GM13977 (cell line): ENCODE data around the gene PLVAP.

Experiments used
- DNase-seq: peaks from one replicate; pipeline ENCODE4 v3.0.0; 2012; ENCODE audit warnings: low spot score
- CTCF ChIP-seq: IDR thresholded peaks from 2 replicates; pipeline ENCODE4 v1.5.1; 2012; ENCODE audit warnings: mild to moderate bottlenecking, control low read depth; ENCODE audit not compliant: insufficient read depth; ENCODE audit errors: extremely low read depth, missing control alignments
- in situ Hi-C: fragments of 300-500 bp; cut with MboI; formaldehyde crosslinking; loops from one replicate; pipeline ENCODE4 v1.12.0; 2022; ENCODE audit warnings: low sequenced_read_pairs, low pct_unique_long_range_greater_than_20kb, mixed read lengths, inconsistent platforms; ENCODE audit not compliant: unreplicated experiment

PLVAP gene

DNA sequence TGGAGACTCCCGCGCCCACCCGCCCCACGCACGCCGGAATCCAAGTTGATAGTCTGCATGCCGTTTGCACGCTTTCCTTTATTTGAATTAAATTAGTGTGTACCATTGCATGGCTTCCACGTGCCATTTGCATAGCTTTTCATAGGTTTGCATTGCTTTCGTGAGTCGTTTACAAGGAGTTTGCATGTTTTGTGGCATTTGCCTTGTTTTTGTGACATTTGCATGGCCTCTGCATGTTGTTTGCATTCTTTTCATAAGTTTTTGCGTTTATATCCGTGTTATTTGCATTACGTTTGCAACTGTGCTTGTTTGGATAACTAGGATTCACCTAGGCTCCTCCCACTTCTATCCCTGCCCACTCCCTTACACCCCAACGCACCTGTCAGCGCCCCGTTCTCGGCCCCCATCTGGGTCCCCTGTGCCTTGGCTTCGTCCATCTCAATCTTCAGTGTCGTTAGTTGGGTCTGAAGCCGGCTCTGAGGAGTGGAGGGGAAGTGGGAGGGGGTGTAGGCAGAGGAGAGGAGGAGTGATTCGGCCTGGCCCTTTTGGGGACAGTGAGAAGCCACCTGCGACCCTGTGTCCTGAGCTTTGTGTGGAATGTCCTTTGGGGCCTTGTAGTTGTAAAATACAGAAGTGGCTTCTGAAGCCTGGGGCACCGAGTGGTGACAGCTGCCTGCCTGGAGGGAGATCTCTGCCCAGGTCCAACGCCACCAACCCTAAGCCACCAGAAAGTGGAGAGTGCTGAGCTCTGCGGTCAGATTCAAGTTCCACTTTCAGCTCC is 14.4 kb upstream of the PLVAP start:
- no peak for DNase-seq
- in situ Hi-C loops = no loop called here
- TF ChIP-seq CTCF = no peak

- in situ Hi-C loops = no loop called here
These were observed 13.7 kb upstream of the PLVAP start for GRCh38 chr19:17390665-17391370.

DNA sequence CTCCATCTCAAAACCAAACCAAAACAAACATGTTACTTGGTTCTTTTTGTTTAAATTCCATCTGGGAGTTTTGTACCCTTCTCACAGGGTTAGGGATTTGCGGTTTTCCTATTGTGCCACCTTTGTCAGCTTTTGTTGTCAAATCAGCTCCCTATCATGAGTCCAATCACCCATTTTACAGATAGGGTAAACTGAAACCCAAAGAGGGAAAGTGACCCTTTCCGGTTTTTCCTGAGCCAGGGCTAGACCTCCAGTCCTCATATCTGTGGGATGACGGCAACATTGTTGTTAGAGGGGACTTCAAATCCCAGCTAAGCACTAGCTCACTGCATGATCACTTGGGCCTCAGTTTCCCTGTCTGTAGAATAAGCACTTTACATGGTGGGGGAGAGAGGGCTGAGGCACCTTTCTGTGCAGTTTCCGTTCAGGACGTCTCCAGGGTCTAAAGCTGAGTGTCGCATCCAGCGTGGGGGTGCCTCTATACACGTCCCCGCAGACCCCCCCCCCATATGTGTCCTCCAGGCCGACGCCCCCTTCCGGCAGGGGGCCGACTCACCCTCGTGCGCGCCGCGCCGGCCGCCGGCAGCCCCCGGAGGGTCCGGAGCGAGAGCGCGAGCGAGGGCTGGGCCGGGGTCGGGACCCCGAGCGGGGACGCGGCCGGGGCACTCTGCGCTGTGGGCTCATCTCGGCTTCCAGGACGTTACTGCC is 13.0 kb upstream of the PLVAP start:
- in situ Hi-C loops = loop anchor here (5.0 kb wide), 1 partner anchor 43 kb away; no protein-coding TSS in a partner anchor
- peak; percentile 25 for TF ChIP-seq CTCF
- DNase-seq = no peak

More at GRCh38 chr19:17390665-17391370, 13.7 kb upstream of the PLVAP start:
- peak; percentile 93 for TF ChIP-seq CTCF
- peak; percentile 99 for DNase-seq

GRCh38 chr19:17389288-17389687 is 12.1 kb upstream of the PLVAP start:
- TF ChIP-seq CTCF = no peak
- no peak for DNase-seq
- in situ Hi-C loops = loop anchor here (5.0 kb wide), 1 partner anchor 42 kb away; no protein-coding TSS in a partner anchor

GRCh38 chr19:17385878-17386611 is 8.9 kb upstream of the PLVAP start:
- peak; percentile 96 for TF ChIP-seq CTCF
- in situ Hi-C loops = loop anchor here (5.0 kb wide), 1 partner anchor 39 kb away; no protein-coding TSS in a partner anchor
- peak; percentile 80 for DNase-seq

DNA sequence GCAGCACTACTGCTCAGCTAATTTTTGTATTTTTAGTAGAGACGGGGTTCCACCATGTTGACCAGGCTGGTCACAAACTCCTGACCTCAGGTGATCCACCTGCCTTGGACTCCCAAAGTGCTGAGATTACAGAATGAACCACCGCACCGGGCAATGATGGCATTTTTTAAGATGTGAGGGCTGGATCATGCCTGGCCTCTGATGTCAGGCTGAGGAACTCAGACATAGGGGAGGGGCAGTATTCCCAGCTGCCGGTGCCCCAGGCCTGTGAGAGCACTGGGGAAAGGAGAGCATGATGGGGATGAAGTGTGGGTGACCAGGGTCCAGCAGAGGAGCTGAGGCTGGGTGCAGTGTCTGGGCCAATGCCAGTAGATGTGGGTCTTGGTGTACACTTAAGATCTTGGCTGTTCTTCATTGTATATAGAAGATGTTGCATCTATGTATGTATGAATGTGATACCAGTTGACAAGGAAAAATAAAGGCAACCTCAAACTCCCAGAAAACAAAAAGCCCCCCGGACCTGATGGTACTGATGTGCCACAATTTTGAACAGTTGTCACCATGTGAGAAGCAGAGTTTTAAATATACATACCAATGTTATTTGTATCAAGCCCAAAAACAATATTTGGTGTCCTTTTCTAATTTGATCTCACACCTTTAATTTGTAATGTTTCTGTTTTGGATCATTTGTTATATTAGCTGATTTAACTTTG is 3.4 kb upstream of the PLVAP start:
- in situ Hi-C loops = no loop called here
- no peak for DNase-seq
- TF ChIP-seq CTCF = no peak
